Measurements from ENCODE around the gene OR13J1.

DNA sequence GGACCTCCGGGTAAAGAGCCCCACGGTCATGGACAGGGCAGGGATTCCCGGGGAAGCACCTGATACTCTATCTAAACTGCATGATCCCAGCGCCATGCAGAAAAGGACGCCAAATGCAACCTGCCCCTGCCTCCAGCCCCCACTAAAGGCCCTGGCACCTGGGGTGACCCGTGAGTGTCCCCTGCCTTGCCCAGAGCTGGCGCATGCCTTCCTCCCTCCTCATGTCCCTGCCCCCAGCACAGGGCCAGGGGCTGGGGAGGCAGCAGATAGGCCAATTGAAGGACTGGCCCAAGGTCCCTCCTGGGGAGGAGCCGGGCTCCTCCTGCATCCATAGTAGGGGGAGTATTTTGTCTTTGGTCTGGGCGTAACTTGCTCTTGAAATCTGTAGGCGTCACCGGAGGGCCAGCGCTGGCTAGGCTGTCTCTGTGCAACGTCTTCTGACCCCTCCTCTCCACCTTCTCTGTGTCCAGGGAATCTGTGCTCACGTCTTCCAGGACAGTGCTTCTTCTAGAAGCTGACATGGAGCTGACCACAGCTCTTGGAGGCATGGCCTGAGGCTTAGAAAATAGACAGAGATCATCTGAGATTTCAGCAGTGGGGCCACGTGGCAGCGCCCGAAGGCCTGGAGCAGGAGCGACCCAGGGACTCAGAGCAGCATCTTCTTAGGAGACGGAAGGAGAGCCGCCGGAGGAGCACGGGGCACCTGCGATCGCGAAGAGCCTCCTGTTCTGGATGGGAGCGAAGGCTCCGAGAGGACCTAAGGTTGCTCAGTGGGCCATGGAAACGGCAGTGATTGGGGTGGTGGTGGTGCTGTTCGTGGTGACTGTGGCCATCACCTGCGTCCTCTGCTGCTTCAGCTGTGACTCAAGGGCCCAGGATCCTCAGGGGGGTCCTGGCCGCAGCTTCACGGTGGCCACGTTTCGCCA lies 39.7 kb upstream of the OR13J1 start:
- TF ChIP-seq CTCF (IDR thresholded peaks at IDR 0.05) (no peak), GATA3 (IDR thresholded peaks at IDR 0.05; ENCODE audit: borderline replicate concordance) (no peak), KDM1A (IDR thresholded peaks at IDR 0.05; ENCODE audit: low read depth) (no peak), EP300 (IDR thresholded peaks at IDR 0.05) (no peak), POLR2A (IDR thresholded peaks at IDR 0.05; ENCODE audit: low read length) (no peak), RCOR1 (IDR thresholded peaks at IDR 0.05; ENCODE audit: low read depth, low read length) (no peak)
- TF ChIP-seq, protein P1, sequence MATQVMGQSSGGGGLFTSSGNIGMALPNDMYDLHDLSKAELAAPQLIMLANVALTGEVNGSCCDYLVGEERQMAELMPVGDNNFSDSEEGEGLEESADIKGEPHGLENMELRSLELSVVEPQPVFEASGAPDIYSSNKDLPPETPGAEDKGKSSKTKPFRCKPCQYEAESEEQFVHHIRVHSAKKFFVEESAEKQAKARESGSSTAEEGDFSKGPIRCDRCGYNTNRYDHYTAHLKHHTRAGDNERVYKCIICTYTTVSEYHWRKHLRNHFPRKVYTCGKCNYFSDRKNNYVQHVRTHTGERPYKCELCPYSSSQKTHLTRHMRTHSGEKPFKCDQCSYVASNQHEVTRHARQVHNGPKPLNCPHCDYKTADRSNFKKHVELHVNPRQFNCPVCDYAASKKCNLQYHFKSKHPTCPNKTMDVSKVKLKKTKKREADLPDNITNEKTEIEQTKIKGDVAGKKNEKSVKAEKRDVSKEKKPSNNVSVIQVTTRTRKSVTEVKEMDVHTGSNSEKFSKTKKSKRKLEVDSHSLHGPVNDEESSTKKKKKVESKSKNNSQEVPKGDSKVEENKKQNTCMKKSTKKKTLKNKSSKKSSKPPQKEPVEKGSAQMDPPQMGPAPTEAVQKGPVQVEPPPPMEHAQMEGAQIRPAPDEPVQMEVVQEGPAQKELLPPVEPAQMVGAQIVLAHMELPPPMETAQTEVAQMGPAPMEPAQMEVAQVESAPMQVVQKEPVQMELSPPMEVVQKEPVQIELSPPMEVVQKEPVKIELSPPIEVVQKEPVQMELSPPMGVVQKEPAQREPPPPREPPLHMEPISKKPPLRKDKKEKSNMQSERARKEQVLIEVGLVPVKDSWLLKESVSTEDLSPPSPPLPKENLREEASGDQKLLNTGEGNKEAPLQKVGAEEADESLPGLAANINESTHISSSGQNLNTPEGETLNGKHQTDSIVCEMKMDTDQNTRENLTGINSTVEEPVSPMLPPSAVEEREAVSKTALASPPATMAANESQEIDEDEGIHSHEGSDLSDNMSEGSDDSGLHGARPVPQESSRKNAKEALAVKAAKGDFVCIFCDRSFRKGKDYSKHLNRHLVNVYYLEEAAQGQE (IDR thresholded peaks at IDR 0.05), result no peak

Data from A549 (cell line).